Esophagus squamous epithelium (tissue), 5 donors: Measurements from ENCODE around the gene OIT3. TPM values are rescaled to one million over a fixed set of nuclear protein-coding genes. Genes with fewer than 3 reads are reported as not detected.

Experiments used
- DNase-seq: peaks from one replicate; lab custom pipeline; 2025; lab: John Stamatoyannopoulos, UW
- H3K27ac ChIP-seq, 4 donors: fragments of 200-600 bp; sonication (generic); one replicate each; pipeline ENCODE4 v1.5.1; 2016 to 2019; ENCODE audit warnings: mild to moderate bottlenecking in 1 of 4
- H3K27me3 ChIP-seq, 4 donors: fragments of 200-600 bp; sonication (generic); 1 replicate in 3 of 4; 2 replicates in 1 of 4; pipeline versions ENCODE4 v1.5.1 to v1.6.0; 2017 to 2021; ENCODE audit warnings: antibody characterized with exemption in 1 of 4
- H3K36me3 ChIP-seq, 3 donors: fragments of 200-600 bp; sonication (generic); one replicate each; pipeline ENCODE4 v1.5.1; 2016 to 2019
- H3K4me1 ChIP-seq, 3 donors: fragments of 200-600 bp; sonication (generic); one replicate each; pipeline ENCODE4 v1.5.1; 2017 to 2019
- H3K4me3 ChIP-seq, 4 donors: fragments of 200-600 bp; sonication (generic); 1 replicate in 3 of 4; 2 replicates in 1 of 4; pipeline ENCODE4 v1.5.1; 2016 to 2019; ENCODE audit warnings: mild to moderate bottlenecking in 2 of 4, moderate library complexity in 1 of 4
- H3K9me3 ChIP-seq, 3 donors: fragments of 200-600 bp; sonication (generic); one replicate each; pipeline ENCODE4 v1.5.1; 2016 to 2019
- CTCF ChIP-seq, 6 experiments: fragments of 450-650 bp in 4 of 6; fragments of 200-600 bp in 2 of 6; sonication (generic) in 2 of 6; IDR thresholded peaks; one replicate each; pipeline ENCODE4 v1.5.1; 2016 to 2019; ENCODE audit warnings: antibody characterized with exemption in 6 of 6, mild to moderate bottlenecking in 4 of 6, moderate library complexity in 4 of 6
- POLR2A ChIP-seq, 4 donors: fragments of 450-650 bp; IDR thresholded peaks; one replicate each; pipeline ENCODE4 v1.6.1; 2017; ENCODE audit warnings: antibody characterized with exemption in 4 of 4, mild to moderate bottlenecking in 4 of 4, moderate library complexity in 3 of 4
- WGBS, 2 donors: methylation state at CpG; one replicate each; pipeline ENCODE4 v1.1.5; 2018; 5-methylcytosine and 5-hydroxymethylcytosine counted together
- intact Hi-C: fragments of 100-400 bp; cut with DNase I; formaldehyde crosslinking; loops from one replicate; pipeline ENCODE4 v1.15.0; 2022
- total RNA-seq, 4 donors: library from RNA; depleted of rRNA; stranded (reverse); fragments of >200 nt; gene quantifications; one replicate each; pipeline ENCODE4 v1.1.0, GENCODE V29; 2016
- donor health status: DM: yes; HTN: yes; CAD: no.

Gene OIT3
- not detected for total RNA-seq

- no peak within 1 kb of the TSS for H3K4me3 ChIP-seq
- TF ChIP-seq CTCF (IDR thresholded peaks at IDR 0.05) = no peak
- no peak for TF ChIP-seq POLR2A (IDR thresholded peaks at IDR 0.05)
- H3K9me3 ChIP-seq = no peaks in the 10 kb centered on the region
- H3K36me3 ChIP-seq = no peaks in the 10 kb centered on the region
- H3K27me3 ChIP-seq = no peaks in the 10 kb centered on the region
- H3K4me1 ChIP-seq = peaks cover 0 to 15% (median 3%) of the 10 kb centered on the region in 3 donors
- WGBS, 2 donors = 62 to 73% methylated on average over 4 of the region's 4 CpGs
- no peak for DNase-seq
- no peak within 1 kb of the TSS for H3K27ac ChIP-seq
- intact Hi-C loops = no loop called here
Observed at GRCh38 chr10:72893136-72893798, at the start of gene OIT3. OIT3 (plus strand) TSS chr10:72893739; CDS start chr10:72893799, 60 bp downstream.

GRCh38 chr10:72846238-72846637, 47.3 kb upstream of the OIT3 start:
- TF ChIP-seq POLR2A (IDR thresholded peaks at IDR 0.05) (no peak), CTCF (IDR thresholded peaks at IDR 0.05) (no peak)
- 29 to 50% methylated on average over 7 of the region's 7 CpGs for WGBS, 2 donors
- Histone ChIP-seq H3K9me3 (no peaks in the 10 kb centered on the region), H3K27me3 (no peaks in the 10 kb centered on the region), H3K4me3 (no peak overlapping the region), H3K36me3 (no peaks in the 10 kb centered on the region), H3K27ac (peak overlapping the region in 2 of 4 donors; percentile 49 to 62), H3K4me1 (peaks cover 0 to 31% (median 0%) of the 10 kb centered on the region in 3 donors)
- intact Hi-C loops = no loop called here
- no peak for DNase-seq

- TF ChIP-seq CTCF (IDR thresholded peaks at IDR 0.05) (no peak), POLR2A (IDR thresholded peaks at IDR 0.05) (no peak)
- intact Hi-C loops = no loop called here
- H3K27me3 ChIP-seq = no peaks in the 10 kb centered on the region
- H3K27ac ChIP-seq = no peak overlapping the region
- H3K9me3 ChIP-seq = no peaks in the 10 kb centered on the region
- no peaks in the 10 kb centered on the region for H3K36me3 ChIP-seq
- whole genome bisulfite sequencing, 2 donors = 75 to 86% methylated on average over 2 of the region's 2 CpGs
- H3K4me1 ChIP-seq = peaks cover 0 to 19% (median 0%) of the 10 kb centered on the region in 3 donors
- H3K4me3 ChIP-seq = no peak overlapping the region
- no peak for DNase-seq
Observed at GRCh38 chr10:72847681-72848080, 45.9 kb upstream of the OIT3 start.

GRCh38 chr10:72850861-72851260, 42.7 kb upstream of the OIT3 start:
- Histone ChIP-seq H3K4me1 (peaks cover 0 to 16% (median 0%) of the 10 kb centered on the region in 3 donors), H3K4me3 (no peak overlapping the region), H3K36me3 (no peaks in the 10 kb centered on the region), H3K9me3 (no peaks in the 10 kb centered on the region), H3K27ac (no peak overlapping the region), H3K27me3 (no peaks in the 10 kb centered on the region)
- TF ChIP-seq CTCF (IDR thresholded peaks at IDR 0.05) (no peak), POLR2A (IDR thresholded peaks at IDR 0.05) (no peak)
- WGBS, 2 donors = 68 to 89% methylated on average over 2 of the region's 2 CpGs
- no peak for DNase-seq
- intact Hi-C loops = no loop called here

GRCh38 chr10:72851509-72851908, 42.0 kb upstream of the OIT3 start:
- intact Hi-C loops = no loop called here
- 86 to 93% methylated on average over 1 of the region's 1 CpG for WGBS, 2 donors
- Histone ChIP-seq H3K4me3 (no peak overlapping the region), H3K36me3 (no peaks in the 10 kb centered on the region), H3K4me1 (peaks cover 0 to 11% (median 0%) of the 10 kb centered on the region in 3 donors), H3K9me3 (no peaks in the 10 kb centered on the region), H3K27me3 (no peaks in the 10 kb centered on the region), H3K27ac (no peak overlapping the region)
- no peak for DNase-seq
- TF ChIP-seq CTCF (IDR thresholded peaks at IDR 0.05) = no peak
- no peak for TF ChIP-seq POLR2A (IDR thresholded peaks at IDR 0.05)
